Loucy (cell line): ENCODE data around the gene FAM237A.

ENCODE experiments used
- H2AFZ ChIP-seq: fragments of 200-600 bp; sonication (generic); 2 replicates; pipeline ENCODE4 v1.6.0; 2016; ENCODE audit warnings: antibody characterized with exemption, mild to moderate bottlenecking, low read length, moderate library complexity
- H3F3A ChIP-seq: fragments of 200-600 bp; 2 replicates; pipeline ENCODE4 v1.6.0; 2016; ENCODE audit warnings: antibody characterized with exemption, low read depth, mild to moderate bottlenecking
- H3K27me3 ChIP-seq: fragments of 200-600 bp; sonication (generic); 2 replicates; pipeline ENCODE4 v1.6.1; 2014; ENCODE audit warnings: low read length, mild to moderate bottlenecking; ENCODE audit not compliant: insufficient read depth, poor library complexity, severe bottlenecking
- H3K36me3 ChIP-seq: fragments of 200-600 bp; sonication (generic); 2 replicates; pipeline ENCODE4 v1.6.1; 2016; ENCODE audit warnings: low read length; ENCODE audit not compliant: insufficient read depth
- H3K4me1 ChIP-seq: fragments of 200-600 bp; sonication (generic); 2 replicates; pipeline ENCODE4 v1.5.1; 2014; ENCODE audit warnings: low read length, mild to moderate bottlenecking; ENCODE audit not compliant: insufficient read depth, poor library complexity, severe bottlenecking
- H3K4me2 ChIP-seq: fragments of 200-600 bp; sonication (generic); 2 replicates; pipeline ENCODE4 v1.6.0; 2014; ENCODE audit warnings: antibody characterized with exemption, low read length, low read depth, mild to moderate bottlenecking; ENCODE audit not compliant: poor library complexity, severe bottlenecking
- H3K4me3 ChIP-seq: fragments of 200-600 bp; sonication (generic); 2 replicates; pipeline ENCODE4 v1.5.1; 2014; ENCODE audit warnings: low read length, mild to moderate bottlenecking, mixed read lengths; ENCODE audit not compliant: poor library complexity, severe bottlenecking
- H3K79me2 ChIP-seq: fragments of 200-600 bp; sonication (generic); 2 replicates; pipeline ENCODE4 v1.6.1; 2014; ENCODE audit warnings: low read length; ENCODE audit not compliant: insufficient read depth
- H3K9ac ChIP-seq: fragments of 200-600 bp; sonication (generic); 2 replicates; pipeline ENCODE4 v1.6.0; 2014; ENCODE audit warnings: mild to moderate bottlenecking, low read depth, low read length, moderate library complexity; ENCODE audit not compliant: poor library complexity, severe bottlenecking
- H3K9me2 ChIP-seq: fragments of 200-600 bp; sonication (generic); replicated peaks from 2 replicates; pipeline ENCODE4 v1.6.1; 2016; ENCODE audit warnings: low read depth, low read length, mixed read lengths
- H3K9me3 ChIP-seq: fragments of 200-600 bp; sonication (generic); 2 replicates; pipeline ENCODE4 v1.6.1; 2014; ENCODE audit warnings: mild to moderate bottlenecking, antibody characterized with exemption, low read length, low read depth; ENCODE audit not compliant: insufficient read depth
- H4K20me1 ChIP-seq: fragments of 200-600 bp; sonication (generic); 2 replicates; pipeline ENCODE4 v1.6.0; 2014; ENCODE audit warnings: antibody characterized with exemption, low read length, mild to moderate bottlenecking; ENCODE audit not compliant: insufficient read depth, poor library complexity, severe bottlenecking
- EZH2phosphoT487 ChIP-seq: fragments of 200-600 bp; IDR thresholded peaks from 2 replicates; pipeline ENCODE4 v1.6.1; 2018; ENCODE audit warnings: antibody characterized with exemption, mild to moderate bottlenecking, moderate library complexity, borderline replicate concordance
- TF ChIP-seq, protein P1 (sequence below): fragments of 200-600 bp; sonication (generic); conservative IDR thresholded peaks from 2 replicates; pipeline ENCODE4 v1.5.1; 2014; ENCODE audit warnings: mild to moderate bottlenecking, antibody characterized with exemption, low read length

The FAM237A gene

GRCh38 chr2:206619011-206619410 is 23.3 kb upstream of the FAM237A start:
- H3K9me3 ChIP-seq: no peaks in the 10 kb centered on the region
- H3K4me1 ChIP-seq: no peaks in the 10 kb centered on the region
- H4K20me1 ChIP-seq: no peaks in the 10 kb centered on the region
- H3F3A ChIP-seq: no peaks in the 10 kb centered on the region
- H2AFZ ChIP-seq: no peak overlapping the region
- H3K36me3 ChIP-seq: no peaks in the 10 kb centered on the region
- H3K27me3 ChIP-seq: no peaks in the 10 kb centered on the region
- H3K4me2 ChIP-seq: no peak overlapping the region
- H3K79me2 ChIP-seq: no peaks in the 10 kb centered on the region
- no peak overlapping the region for H3K4me3 ChIP-seq
- H3K9ac ChIP-seq: no peak overlapping the region
- no peaks in the 10 kb centered on the region for H3K9me2 ChIP-seq
- no peak for TF ChIP-seq EZH2phosphoT487
- TF ChIP-seq, protein P1, sequence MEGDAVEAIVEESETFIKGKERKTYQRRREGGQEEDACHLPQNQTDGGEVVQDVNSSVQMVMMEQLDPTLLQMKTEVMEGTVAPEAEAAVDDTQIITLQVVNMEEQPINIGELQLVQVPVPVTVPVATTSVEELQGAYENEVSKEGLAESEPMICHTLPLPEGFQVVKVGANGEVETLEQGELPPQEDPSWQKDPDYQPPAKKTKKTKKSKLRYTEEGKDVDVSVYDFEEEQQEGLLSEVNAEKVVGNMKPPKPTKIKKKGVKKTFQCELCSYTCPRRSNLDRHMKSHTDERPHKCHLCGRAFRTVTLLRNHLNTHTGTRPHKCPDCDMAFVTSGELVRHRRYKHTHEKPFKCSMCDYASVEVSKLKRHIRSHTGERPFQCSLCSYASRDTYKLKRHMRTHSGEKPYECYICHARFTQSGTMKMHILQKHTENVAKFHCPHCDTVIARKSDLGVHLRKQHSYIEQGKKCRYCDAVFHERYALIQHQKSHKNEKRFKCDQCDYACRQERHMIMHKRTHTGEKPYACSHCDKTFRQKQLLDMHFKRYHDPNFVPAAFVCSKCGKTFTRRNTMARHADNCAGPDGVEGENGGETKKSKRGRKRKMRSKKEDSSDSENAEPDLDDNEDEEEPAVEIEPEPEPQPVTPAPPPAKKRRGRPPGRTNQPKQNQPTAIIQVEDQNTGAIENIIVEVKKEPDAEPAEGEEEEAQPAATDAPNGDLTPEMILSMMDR: no peak

DNA sequence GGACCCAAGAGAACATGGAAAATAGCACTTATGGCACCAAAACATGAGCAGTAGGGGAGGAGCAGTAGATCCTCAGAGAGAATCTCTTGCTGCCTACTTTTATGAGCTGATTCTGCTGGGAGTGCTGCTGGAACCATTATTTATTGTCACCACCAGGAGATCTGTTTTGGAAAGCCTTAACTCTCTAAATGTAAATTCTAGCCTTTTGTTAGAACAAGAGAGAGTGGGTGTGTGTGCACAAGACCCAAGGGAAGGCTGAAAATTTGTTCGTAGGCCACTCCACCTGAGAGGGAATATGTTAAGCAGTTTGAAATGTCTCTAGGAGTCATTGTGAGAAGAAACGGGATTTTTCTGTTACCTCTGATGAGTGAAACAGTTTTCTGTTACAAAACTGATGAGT is 16.2 kb upstream of the FAM237A start:
- H3K9ac ChIP-seq: no peak overlapping the region

DNA sequence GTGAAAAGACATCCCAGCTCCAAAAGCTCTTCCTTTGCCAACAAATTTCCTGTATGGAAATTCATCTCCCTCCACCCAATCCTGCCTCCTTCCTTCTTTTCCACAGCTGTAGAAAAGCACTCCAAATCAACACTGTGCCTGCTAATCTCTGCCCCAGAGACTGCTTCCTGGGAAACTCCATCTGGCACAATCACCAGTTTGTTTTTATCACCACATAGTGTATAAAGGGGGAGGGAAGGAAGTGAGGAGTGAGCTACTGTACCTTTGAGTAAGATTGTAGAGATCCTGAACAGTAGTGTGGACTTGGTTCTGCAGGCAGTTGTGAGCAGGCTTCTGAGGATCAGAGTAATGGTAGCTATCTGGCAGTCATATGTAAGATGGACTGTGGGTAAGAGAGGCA is 14.7 kb upstream of the FAM237A start:
- H3F3A ChIP-seq: no peaks in the 10 kb centered on the region

More for the DNA sequence above, 16.2 kb upstream of the FAM237A start:
- Histone ChIP-seq H3F3A (no peaks in the 10 kb centered on the region), H3K4me2 (no peak overlapping the region), H3K79me2 (no peaks in the 10 kb centered on the region), H3K4me1 (no peaks in the 10 kb centered on the region), H3K4me3 (no peak overlapping the region), H3K36me3 (no peaks in the 10 kb centered on the region), H3K9me2 (no peaks in the 10 kb centered on the region), H3K27me3 (no peaks in the 10 kb centered on the region), H4K20me1 (no peaks in the 10 kb centered on the region), H3K9me3 (no peaks in the 10 kb centered on the region), H2AFZ (no peak overlapping the region)
- TF ChIP-seq, protein P1: no peak
- no peak for TF ChIP-seq EZH2phosphoT487

More for the DNA sequence above, 14.7 kb upstream of the FAM237A start:
- Histone ChIP-seq H2AFZ (no peak overlapping the region), H3K4me3 (no peak overlapping the region), H3K9me3 (no peaks in the 10 kb centered on the region), H3K79me2 (no peaks in the 10 kb centered on the region), H3K27me3 (no peaks in the 10 kb centered on the region), H3K4me2 (no peak overlapping the region), H4K20me1 (no peaks in the 10 kb centered on the region), H3K9ac (no peak overlapping the region), H3K9me2 (no peaks in the 10 kb centered on the region), H3K36me3 (no peaks in the 10 kb centered on the region), H3K4me1 (no peaks in the 10 kb centered on the region)
- TF ChIP-seq EZH2phosphoT487: no peak
- TF ChIP-seq, protein P1: no peak
